HCT116 (cell line): ENCODE data around the gene TRAPPC4. TPM values are rescaled to one million over a fixed set of nuclear protein-coding genes. Genes with fewer than 3 reads are reported as not detected.

Source experiments
- ATAC-seq: fragments of 200-7000 bp; cut with Tn5 transposase; 2 replicates; pipeline ENCODE4 v1.9.1; 2020; ENCODE audit warnings: mild to moderate bottlenecking, moderate library complexity
- BruUV-seq: library from RNA; stranded (reverse); fragments of 400-500 nt; replicated peaks from 2 replicates; lab custom pipeline; 2021; lab: Mats Ljungman, UMichigan
- CTCF ChIA-PET: fragments of 300-600 bp; sonication (Branson Sonifier 250); formaldehyde crosslinking; loops from one replicate; lab custom pipeline; 2021; ENCODE audit warnings: antibody characterized with exemption; lab: Charles Lee
- POLR2A ChIA-PET: fragments of 300-600, 350-600 bp; sonication (Branson Sonifier 250); formaldehyde crosslinking; loops from one replicate; lab custom pipeline; 2021; ENCODE audit warnings: antibody characterized with exemption; lab: Charles Lee
- RAD21 ChIA-PET, 2 experiments: fragments of 300-600 bp; sonication (Branson Sonifier 250); formaldehyde crosslinking; loops; one replicate each; lab custom pipeline; 2023; ENCODE audit warnings: low total read pairs in 2 of 2; ENCODE audit not compliant: uncharacterized antibody in 2 of 2, unreplicated experiment in 2 of 2, low non-redundant PET in 1 of 2; lab: Charles Lee
- DNase-seq: peaks from one replicate; pipeline ENCODE4 v3.0.0-alpha.2; 2010; ENCODE audit warnings: low read depth, low spot score
- H2AFZ ChIP-seq: fragments of 200-600 bp; shearing (Covaris generic), sonication (generic); 2 replicates; pipeline ENCODE4 v1.6.1; 2017; ENCODE audit warnings: low read depth, mixed run types, mixed read lengths, antibody characterized with exemption, low read length; ENCODE audit not compliant: poor library complexity, severe bottlenecking
- H3K27ac ChIP-seq: 2 replicates; pipeline ENCODE4 v1.5.1; 2012; ENCODE audit warnings: low read depth, low read length
- H3K27me3 ChIP-seq: fragments of 200-600 bp; sonication (generic); 2 replicates; pipeline ENCODE4 v1.6.1; 2016; ENCODE audit warnings: mixed run types, low read length, mixed read lengths; ENCODE audit not compliant: insufficient read depth
- H3K36me3 ChIP-seq, 2 experiments: fragments of 200-500 bp in 1 of 2; fragments of 200-600 bp in 1 of 2; sonication (Bioruptor generic) in 1 of 2; sonication (generic) in 1 of 2; 2 replicates each; pipeline versions ENCODE4 v1.5.1 to v1.6.1; 2014 to 2016; ENCODE audit warnings: low read length in 2 of 2, inconsistent platforms in 1 of 2, mixed read lengths in 1 of 2, mixed run types in 1 of 2; ENCODE audit not compliant: insufficient read depth in 2 of 2, control insufficient read depth in 1 of 2
- H3K4me1 ChIP-seq, 2 experiments: fragments of 200-600 bp in 1 of 2; sonication (generic) in 1 of 2; 2 replicates each; pipeline versions ENCODE4 v1.5.1 to v1.6.1; 2012 to 2017; ENCODE audit warnings: low read length in 2 of 2, inconsistent platforms in 1 of 2, mild to moderate bottlenecking in 1 of 2, mixed read lengths in 1 of 2, mixed run types in 1 of 2, moderate library complexity in 1 of 2; ENCODE audit not compliant: insufficient read depth in 2 of 2, control insufficient read depth in 1 of 2
- H3K4me2 ChIP-seq: fragments of 200-600 bp; sonication (generic); 2 replicates; pipeline ENCODE4 v1.6.1; 2017; ENCODE audit warnings: mixed run types, low read length, mixed read lengths
- H3K4me3 ChIP-seq, 2 experiments: fragments of 200-600 bp in 1 of 2; sonication (generic) in 1 of 2; replicated peaks in 1 of 2; 2 replicates each; pipeline ENCODE4 v1.5.1; 2011 to 2016; ENCODE audit warnings: low read length in 2 of 2, control low read depth in 1 of 2, low read depth in 1 of 2, mild to moderate bottlenecking in 1 of 2, mixed read lengths in 1 of 2, mixed run types in 1 of 2
- H3K79me2 ChIP-seq: fragments of 200-600 bp; sonication (generic); 2 replicates; pipeline ENCODE4 v1.6.1; 2017; ENCODE audit warnings: mild to moderate bottlenecking, mixed run types, low read length, moderate library complexity, mixed read lengths; ENCODE audit not compliant: insufficient read depth
- H3K9ac ChIP-seq: fragments of 200-600 bp; sonication (generic); 2 replicates; pipeline ENCODE4 v1.6.1; 2016; ENCODE audit warnings: low read length, mixed read lengths
- H3K9me2 ChIP-seq: fragments of 200-600 bp; sonication (generic), shearing (Covaris generic); 2 replicates; pipeline ENCODE4 v1.6.1; 2017; ENCODE audit warnings: mixed run types, mild to moderate bottlenecking, moderate library complexity; ENCODE audit not compliant: insufficient read depth
- H3K9me3 ChIP-seq, 2 experiments: fragments of 200-500 bp in 1 of 2; fragments of 200-600 bp in 1 of 2; sonication (Bioruptor generic) in 1 of 2; sonication (generic) in 1 of 2; 2 replicates each; pipeline ENCODE4 v1.6.1; 2014 to 2017; ENCODE audit warnings: low read length in 2 of 2, mixed read lengths in 2 of 2, inconsistent platforms in 1 of 2, low read depth in 1 of 2, mild to moderate bottlenecking in 1 of 2, mixed run types in 1 of 2, moderate library complexity in 1 of 2; ENCODE audit not compliant: control insufficient read depth in 1 of 2, insufficient read depth in 1 of 2
- H4K20me1 ChIP-seq: fragments of 200-600 bp; sonication (generic), shearing (Covaris generic); 2 replicates; pipeline ENCODE4 v1.6.1; 2017; ENCODE audit warnings: mixed run types, mild to moderate bottlenecking, moderate library complexity; ENCODE audit not compliant: insufficient read depth
- CEBPB ChIP-seq: IDR thresholded peaks from 2 replicates; pipeline ENCODE4 v1.6.1; 2012; ENCODE audit warnings: low read depth
- ELF1 ChIP-seq: IDR thresholded peaks from 2 replicates; pipeline ENCODE4 v1.6.1; 2012; ENCODE audit warnings: low read depth, borderline replicate concordance
- EZH2phosphoT487 ChIP-seq: fragments of 200-600 bp; IDR thresholded peaks from 2 replicates; pipeline ENCODE4 v1.6.1; 2018; ENCODE audit warnings: antibody characterized with exemption, borderline replicate concordance
- FOSL1 ChIP-seq: IDR thresholded peaks from 2 replicates; pipeline ENCODE4 v1.6.1; 2012; ENCODE audit warnings: low read depth
- RAD21 ChIP-seq: IDR thresholded peaks from 2 replicates; pipeline ENCODE4 v1.6.1; 2012; ENCODE audit warnings: low read depth, mild to moderate bottlenecking
- YY1 ChIP-seq: IDR thresholded peaks from 2 replicates; pipeline ENCODE4 v1.6.1; 2011; ENCODE audit warnings: low read length, low read depth, moderate library complexity, mild to moderate bottlenecking; ENCODE audit not compliant: insufficient replicate concordance; ENCODE audit errors: extremely low read depth
- ZFX ChIP-seq: fragments of 450-650 bp; IDR thresholded peaks from 2 replicates; pipeline ENCODE4 v1.6.1; 2017
- intact Hi-C: fragments of 100-400 bp; cut with micrococcal nuclease; formaldehyde crosslinking; loops from 2 replicates; pipeline ENCODE4 v1.10.0; 2022
- total RNA-seq: library from RNA; stranded (reverse); gene quantifications from one replicate; pipeline ENCODE4 v1.2.1, GENCODE V29; 2021; ENCODE audit not compliant: unreplicated experiment
- TF ChIP-seq, protein P1 (sequence below), 3 experiments: fragments of 200-600 bp in 1 of 3; sonication (generic) in 1 of 3; IDR thresholded peaks in 2 of 3; conservative IDR thresholded peaks in 1 of 3; 2 replicates each; pipeline ENCODE4 v1.5.1; 2012 to 2017; ENCODE audit warnings: low read depth in 2 of 3, low read length in 2 of 3, antibody characterized with exemption in 1 of 3, borderline replicate concordance in 1 of 3, control low read depth in 1 of 3, mild to moderate bottlenecking in 1 of 3, mixed read lengths in 1 of 3, mixed run types in 1 of 3, moderate library complexity in 1 of 3; ENCODE audit not compliant: insufficient read depth in 1 of 3
- TF ChIP-seq, protein P2 (sequence below): IDR thresholded peaks from 2 replicates; pipeline ENCODE4 v1.6.1; 2012
- TF ChIP-seq, protein P3 (sequence below): IDR thresholded peaks from 2 replicates; pipeline ENCODE4 v1.6.1; 2012; ENCODE audit warnings: low read depth
- TF ChIP-seq, protein P4 (sequence below): IDR thresholded peaks from 2 replicates; pipeline ENCODE4 v1.6.1; 2011; ENCODE audit warnings: mild to moderate bottlenecking, low read length, moderate library complexity; ENCODE audit not compliant: insufficient replicate concordance; ENCODE audit errors: extremely low read depth

Gene TRAPPC4
- total RNA-seq, 1 experiment from 2014 or later: 61.6 TPM

DNA sequence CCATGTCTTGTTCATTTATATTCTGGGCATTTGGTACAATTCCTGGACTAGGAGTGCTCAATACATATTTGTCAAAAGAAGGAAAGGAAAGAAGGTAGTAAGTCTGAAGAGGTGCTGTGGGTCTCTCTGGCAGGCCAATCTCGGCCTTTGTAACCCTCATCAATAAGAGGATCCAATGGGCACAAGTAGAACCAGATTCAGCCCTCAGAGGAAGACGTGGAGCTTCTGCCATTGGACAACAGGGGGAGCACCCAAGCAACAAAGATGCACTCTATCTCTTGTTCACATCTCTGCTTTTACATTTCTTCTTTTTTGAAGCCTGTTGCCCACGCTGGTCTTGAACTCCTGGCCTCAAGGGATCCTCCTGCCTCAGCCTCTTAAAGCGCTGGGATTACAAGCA is 46.8 kb downstream of the TRAPPC4 start:
- ChIA-PET POLR2A (no interaction called here), RAD21 (interaction anchor here in 1 of 2 experiments (1.0 kb wide), 1 partner anchor 273 kb away, joined by 3 read pairs; no protein-coding TSS in a partner anchor), CTCF (no interaction called here)
- H3K36me3 ChIP-seq: peaks cover 2 to 4% of the 10 kb centered on the region in 2 experiments; a peak in 3 of 4 replicates
- BruUV-seq: TSS peak; percentile 27
- TF ChIP-seq, protein P1, sequence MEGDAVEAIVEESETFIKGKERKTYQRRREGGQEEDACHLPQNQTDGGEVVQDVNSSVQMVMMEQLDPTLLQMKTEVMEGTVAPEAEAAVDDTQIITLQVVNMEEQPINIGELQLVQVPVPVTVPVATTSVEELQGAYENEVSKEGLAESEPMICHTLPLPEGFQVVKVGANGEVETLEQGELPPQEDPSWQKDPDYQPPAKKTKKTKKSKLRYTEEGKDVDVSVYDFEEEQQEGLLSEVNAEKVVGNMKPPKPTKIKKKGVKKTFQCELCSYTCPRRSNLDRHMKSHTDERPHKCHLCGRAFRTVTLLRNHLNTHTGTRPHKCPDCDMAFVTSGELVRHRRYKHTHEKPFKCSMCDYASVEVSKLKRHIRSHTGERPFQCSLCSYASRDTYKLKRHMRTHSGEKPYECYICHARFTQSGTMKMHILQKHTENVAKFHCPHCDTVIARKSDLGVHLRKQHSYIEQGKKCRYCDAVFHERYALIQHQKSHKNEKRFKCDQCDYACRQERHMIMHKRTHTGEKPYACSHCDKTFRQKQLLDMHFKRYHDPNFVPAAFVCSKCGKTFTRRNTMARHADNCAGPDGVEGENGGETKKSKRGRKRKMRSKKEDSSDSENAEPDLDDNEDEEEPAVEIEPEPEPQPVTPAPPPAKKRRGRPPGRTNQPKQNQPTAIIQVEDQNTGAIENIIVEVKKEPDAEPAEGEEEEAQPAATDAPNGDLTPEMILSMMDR (IDR thresholded peaks at IDR 0.05 in 2 of 3, conservative IDR thresholded peaks at IDR 0.05 in 1 of 3; ENCODE audit: borderline replicate concordance in 1 of 3, insufficient read depth in 1 of 3, low read depth in 2 of 3, low read length in 2 of 3): peak; percentile 56 to 64 (median 58); a peak in 5 of 6 replicates
- TF ChIP-seq EZH2phosphoT487: no peak
- TF ChIP-seq YY1: no peak
- TF ChIP-seq, protein P2, sequence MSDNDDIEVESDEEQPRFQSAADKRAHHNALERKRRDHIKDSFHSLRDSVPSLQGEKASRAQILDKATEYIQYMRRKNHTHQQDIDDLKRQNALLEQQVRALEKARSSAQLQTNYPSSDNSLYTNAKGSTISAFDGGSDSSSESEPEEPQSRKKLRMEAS: no peak
- no peak for TF ChIP-seq ELF1
- peak; percentile 65 for TF ChIP-seq RAD21
- no peak for TF ChIP-seq CEBPB
- no peak for TF ChIP-seq FOSL1
- TF ChIP-seq ZFX: no peak
- TF ChIP-seq, protein P3, sequence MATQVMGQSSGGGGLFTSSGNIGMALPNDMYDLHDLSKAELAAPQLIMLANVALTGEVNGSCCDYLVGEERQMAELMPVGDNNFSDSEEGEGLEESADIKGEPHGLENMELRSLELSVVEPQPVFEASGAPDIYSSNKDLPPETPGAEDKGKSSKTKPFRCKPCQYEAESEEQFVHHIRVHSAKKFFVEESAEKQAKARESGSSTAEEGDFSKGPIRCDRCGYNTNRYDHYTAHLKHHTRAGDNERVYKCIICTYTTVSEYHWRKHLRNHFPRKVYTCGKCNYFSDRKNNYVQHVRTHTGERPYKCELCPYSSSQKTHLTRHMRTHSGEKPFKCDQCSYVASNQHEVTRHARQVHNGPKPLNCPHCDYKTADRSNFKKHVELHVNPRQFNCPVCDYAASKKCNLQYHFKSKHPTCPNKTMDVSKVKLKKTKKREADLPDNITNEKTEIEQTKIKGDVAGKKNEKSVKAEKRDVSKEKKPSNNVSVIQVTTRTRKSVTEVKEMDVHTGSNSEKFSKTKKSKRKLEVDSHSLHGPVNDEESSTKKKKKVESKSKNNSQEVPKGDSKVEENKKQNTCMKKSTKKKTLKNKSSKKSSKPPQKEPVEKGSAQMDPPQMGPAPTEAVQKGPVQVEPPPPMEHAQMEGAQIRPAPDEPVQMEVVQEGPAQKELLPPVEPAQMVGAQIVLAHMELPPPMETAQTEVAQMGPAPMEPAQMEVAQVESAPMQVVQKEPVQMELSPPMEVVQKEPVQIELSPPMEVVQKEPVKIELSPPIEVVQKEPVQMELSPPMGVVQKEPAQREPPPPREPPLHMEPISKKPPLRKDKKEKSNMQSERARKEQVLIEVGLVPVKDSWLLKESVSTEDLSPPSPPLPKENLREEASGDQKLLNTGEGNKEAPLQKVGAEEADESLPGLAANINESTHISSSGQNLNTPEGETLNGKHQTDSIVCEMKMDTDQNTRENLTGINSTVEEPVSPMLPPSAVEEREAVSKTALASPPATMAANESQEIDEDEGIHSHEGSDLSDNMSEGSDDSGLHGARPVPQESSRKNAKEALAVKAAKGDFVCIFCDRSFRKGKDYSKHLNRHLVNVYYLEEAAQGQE: no peak
- TF ChIP-seq, protein P4, sequence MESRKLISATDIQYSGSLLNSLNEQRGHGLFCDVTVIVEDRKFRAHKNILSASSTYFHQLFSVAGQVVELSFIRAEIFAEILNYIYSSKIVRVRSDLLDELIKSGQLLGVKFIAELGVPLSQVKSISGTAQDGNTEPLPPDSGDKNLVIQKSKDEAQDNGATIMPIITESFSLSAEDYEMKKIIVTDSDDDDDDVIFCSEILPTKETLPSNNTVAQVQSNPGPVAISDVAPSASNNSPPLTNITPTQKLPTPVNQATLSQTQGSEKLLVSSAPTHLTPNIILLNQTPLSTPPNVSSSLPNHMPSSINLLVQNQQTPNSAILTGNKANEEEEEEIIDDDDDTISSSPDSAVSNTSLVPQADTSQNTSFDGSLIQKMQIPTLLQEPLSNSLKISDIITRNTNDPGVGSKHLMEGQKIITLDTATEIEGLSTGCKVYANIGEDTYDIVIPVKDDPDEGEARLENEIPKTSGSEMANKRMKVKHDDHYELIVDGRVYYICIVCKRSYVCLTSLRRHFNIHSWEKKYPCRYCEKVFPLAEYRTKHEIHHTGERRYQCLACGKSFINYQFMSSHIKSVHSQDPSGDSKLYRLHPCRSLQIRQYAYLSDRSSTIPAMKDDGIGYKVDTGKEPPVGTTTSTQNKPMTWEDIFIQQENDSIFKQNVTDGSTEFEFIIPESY: no peak
- intact Hi-C loops: no loop called here
- no peak overlapping the region for H3K4me2 ChIP-seq
- no peaks in the 10 kb centered on the region for H4K20me1 ChIP-seq
- H3K4me3 ChIP-seq: no peak overlapping the region
- H2AFZ ChIP-seq: no peak overlapping the region
- no peaks in the 10 kb centered on the region for H3K27me3 ChIP-seq
- H3K79me2 ChIP-seq: peaks cover 14% of the 10 kb centered on the region
- H3K9me2 ChIP-seq: no peaks in the 10 kb centered on the region
- ATAC-seq (peak; percentile 64), DNase-seq (no peak)
- no peaks in the 10 kb centered on the region for H3K9me3 ChIP-seq
- no peak overlapping the region for H3K27ac ChIP-seq
- H3K9ac ChIP-seq: no peak overlapping the region
- peaks cover 9 to 21% of the 10 kb centered on the region in 2 experiments for H3K4me1 ChIP-seq
